Measurements from ENCODE around the gene CLPSL1.
A peak's percentile ranks its signal among the peaks of the same experiment; 100 is the strongest.

CLPSL1 gene

GRCh38 chr6:35736253-35736894 is 44.4 kb upstream of the CLPSL1 start:
- ChIA-PET CTCF (interaction anchor here (0.5 to 3.9 kb wide), 27 partner anchors 10 to 681 kb away, joined by 3 to 25 read pairs (median 4); no protein-coding TSS in a partner anchor), POLR2A (ENCODE audit: low non-redundant PET) (no interaction called here)
- peak; percentile 93 for TF ChIP-seq CTCF (conservative IDR thresholded peaks at IDR 0.05; ENCODE audit: low read depth)
- peak; percentile 78 for DNase-seq (ENCODE audit: low spot score)
- peak overlapping the region; percentile 100 for H3K27ac ChIP-seq

GRCh38 chr6:35736982-35737412 is 43.8 kb upstream of the CLPSL1 start, which contains the start of gene ARMC12:
Gene ARMC12 (plus strand): TSS chr6:35737032. CDS start chr6:35737109, 77 bp downstream.
- no peak for TF ChIP-seq CTCF (conservative IDR thresholded peaks at IDR 0.05; ENCODE audit: low read depth)
- CTCF ChIA-PET = interaction anchor here (0.5 to 3.9 kb wide), 36 partner anchors 9 to 733 kb away, joined by 3 to 25 read pairs (median 4); partner anchors contain the start of gene DEF6
- POLR2A ChIA-PET (ENCODE audit: low non-redundant PET) = no interaction called here
- DNase-seq (ENCODE audit: low spot score) = no peak
- H3K27ac ChIP-seq = peak within 1 kb of the TSS; percentile 100

- DNase-seq (ENCODE audit: low spot score) = peak; percentile 72
- ChIA-PET POLR2A (ENCODE audit: low non-redundant PET) (no interaction called here), CTCF (interaction anchor here (0.6 to 3.9 kb wide), 25 partner anchors 13 to 733 kb away, joined by 3 to 25 read pairs (median 4); partner anchors contain the start of gene DEF6)
- H3K27ac ChIP-seq = peak overlapping the region; percentile 100
- peak; percentile 87 for TF ChIP-seq CTCF (conservative IDR thresholded peaks at IDR 0.05; ENCODE audit: low read depth)
Observed at GRCh38 chr6:35737413-35738211, 43.2 kb upstream of the CLPSL1 start.

- no peak for TF ChIP-seq CTCF (conservative IDR thresholded peaks at IDR 0.05; ENCODE audit: low read depth)
- no peak for DNase-seq (ENCODE audit: low spot score)
- H3K27ac ChIP-seq = no peak overlapping the region
- ChIA-PET POLR2A (ENCODE audit: low non-redundant PET) (interaction anchor here (0.5 kb wide), 1 partner anchor 392 kb away, joined by 3 read pairs; no protein-coding TSS in a partner anchor), CTCF (interaction anchor here (0.6 to 1.4 kb wide), 3 partner anchors 17 to 216 kb away, joined by 3 read pairs; no protein-coding TSS in a partner anchor)
Observed at GRCh38 chr6:35739645-35740524, 40.9 kb upstream of the CLPSL1 start.

GRCh38 chr6:35742842-35743241 is 38.0 kb upstream of the CLPSL1 start:
- no peak for DNase-seq (ENCODE audit: low spot score)
- no peak for TF ChIP-seq CTCF (conservative IDR thresholded peaks at IDR 0.05; ENCODE audit: low read depth)
- CTCF ChIA-PET = interaction anchor here (1.3 kb wide), 1 partner anchor 353 kb away, joined by 3 read pairs; no protein-coding TSS in a partner anchor
- no peak overlapping the region for H3K27ac ChIP-seq
- POLR2A ChIA-PET (ENCODE audit: low non-redundant PET) = no interaction called here
